Mammary epithelial cell (primary cell): ENCODE results near the gene ATP6V0A4.

Experiments
- CTCF ChIP-seq, 2 donors: IDR thresholded peaks in 1 of 2; conservative IDR thresholded peaks in 1 of 2; 2 replicates each; pipeline ENCODE4 v1.5.1; 2011 to 2012; ENCODE audit warnings: inconsistent platforms in 2 of 2, low read length in 2 of 2, mild to moderate bottlenecking in 2 of 2, control low read depth in 1 of 2, low read depth in 1 of 2; ENCODE audit not compliant: insufficient read depth in 1 of 2; ENCODE audit errors: extremely low read depth in 1 of 2
- EZH2 ChIP-seq: IDR thresholded peaks from 2 replicates; pipeline ENCODE4 v1.6.1; 2012; ENCODE audit warnings: low read length, inconsistent platforms, borderline replicate concordance

- TF ChIP-seq CTCF (conservative IDR thresholded peaks at IDR 0.05 in 1 of 2, IDR thresholded peaks at IDR 0.05 in 1 of 2; ENCODE audit: extremely low read depth in 1 of 2, insufficient read depth in 1 of 2, low read depth in 1 of 2, low read length in 2 of 2): no peak
- TF ChIP-seq EZH2: no peak
Measured at GRCh38 chr7:138768241-138768640, 29.8 kb downstream of the ATP6V0A4 start.
